Measurements from ENCODE around the gene LYZL4. TPM values are rescaled to one million over a fixed set of nuclear protein-coding genes. Genes with fewer than 3 reads are reported as not detected.

The LYZL4 gene
- total RNA-seq, 1 experiment from 2014 or later = not detected

- CTCF ChIA-PET = no interaction called here
Measured at GRCh38 chr3:42351207-42351606, 59.2 kb downstream of the LYZL4 start.

DNA sequence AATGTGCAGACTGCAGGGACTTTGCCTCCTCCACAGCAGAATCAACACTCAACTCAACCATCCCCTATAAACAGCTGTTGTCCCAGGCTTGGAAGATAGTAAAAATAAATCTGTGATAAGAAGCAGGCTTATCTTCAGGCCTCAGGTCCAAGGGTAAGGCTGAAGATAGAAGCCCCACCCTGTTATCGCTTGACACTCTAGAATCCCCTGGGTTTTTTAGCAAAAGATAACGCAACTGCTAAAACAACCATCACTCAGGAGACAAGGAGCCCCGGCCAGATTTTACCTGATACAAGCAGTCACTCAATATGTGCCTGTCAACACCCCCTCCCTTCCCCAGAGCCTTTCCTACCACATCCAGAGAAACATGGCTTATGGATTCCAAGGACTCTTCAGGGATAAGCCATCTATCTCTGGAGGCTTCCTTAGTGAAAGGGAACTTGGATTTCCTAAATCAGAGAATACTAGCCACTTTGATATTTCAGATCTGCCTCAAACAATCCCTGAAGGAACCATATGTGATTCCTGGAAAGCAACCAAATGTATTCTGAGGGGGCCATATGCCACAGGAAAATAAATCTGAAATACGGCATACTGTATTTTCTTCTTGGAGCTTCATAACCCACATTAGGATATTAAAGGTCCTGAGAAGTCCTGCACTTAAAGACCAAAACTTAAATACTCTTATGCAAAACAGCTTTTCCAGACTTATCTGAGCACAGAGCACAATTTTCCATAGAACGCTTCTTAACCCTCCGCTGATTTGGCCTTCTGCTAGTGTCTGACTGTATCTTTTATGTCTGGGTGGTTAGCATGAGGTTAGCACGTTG, 60.4 kb downstream of the LYZL4 start:
- Histone ChIP-seq H3K9me2 (replicated peaks; ENCODE audit: low read length) (no peaks in the 10 kb centered on the region), H3K79me2 (ENCODE audit: low read length) (no peaks in the 10 kb centered on the region), H2AFZ (ENCODE audit: low read length) (no peak overlapping the region), H3K9ac (ENCODE audit: low read length) (no peak overlapping the region), H3K27me3 (ENCODE audit: low read length) (peaks cover 89% of the 10 kb centered on the region), H3K4me3 (ENCODE audit: low read length) (no peak overlapping the region), H4K20me1 (ENCODE audit: low read length) (no peaks in the 10 kb centered on the region), H3F3A (ENCODE audit: low read length, unreplicated experiment) (no peaks in the 10 kb centered on the region), H3K4me2 (ENCODE audit: low read length) (no peak overlapping the region), H3K27ac (ENCODE audit: low read length) (no peak overlapping the region), H3K9me3 (ENCODE audit: low read length) (no peaks in the 10 kb centered on the region), H3K4me1 (ENCODE audit: insufficient read depth, low read length) (no peaks in the 10 kb centered on the region), H3K36me3 (ENCODE audit: low read depth, low read length) (no peaks in the 10 kb centered on the region)
- intact Hi-C loops (cut with micrococcal nuclease) = no loop called here
- CTCF ChIA-PET = no interaction called here
- ATAC-seq (no peak), DNase-seq (no peak)
- no TSS peak for BruUV-seq (replicated peaks)
- POLR2A ChIA-PET (ENCODE audit: unreplicated experiment) = no interaction called here
- TF ChIP-seq, protein P1, sequence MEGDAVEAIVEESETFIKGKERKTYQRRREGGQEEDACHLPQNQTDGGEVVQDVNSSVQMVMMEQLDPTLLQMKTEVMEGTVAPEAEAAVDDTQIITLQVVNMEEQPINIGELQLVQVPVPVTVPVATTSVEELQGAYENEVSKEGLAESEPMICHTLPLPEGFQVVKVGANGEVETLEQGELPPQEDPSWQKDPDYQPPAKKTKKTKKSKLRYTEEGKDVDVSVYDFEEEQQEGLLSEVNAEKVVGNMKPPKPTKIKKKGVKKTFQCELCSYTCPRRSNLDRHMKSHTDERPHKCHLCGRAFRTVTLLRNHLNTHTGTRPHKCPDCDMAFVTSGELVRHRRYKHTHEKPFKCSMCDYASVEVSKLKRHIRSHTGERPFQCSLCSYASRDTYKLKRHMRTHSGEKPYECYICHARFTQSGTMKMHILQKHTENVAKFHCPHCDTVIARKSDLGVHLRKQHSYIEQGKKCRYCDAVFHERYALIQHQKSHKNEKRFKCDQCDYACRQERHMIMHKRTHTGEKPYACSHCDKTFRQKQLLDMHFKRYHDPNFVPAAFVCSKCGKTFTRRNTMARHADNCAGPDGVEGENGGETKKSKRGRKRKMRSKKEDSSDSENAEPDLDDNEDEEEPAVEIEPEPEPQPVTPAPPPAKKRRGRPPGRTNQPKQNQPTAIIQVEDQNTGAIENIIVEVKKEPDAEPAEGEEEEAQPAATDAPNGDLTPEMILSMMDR (conservative IDR thresholded peaks at IDR 0.05; ENCODE audit: low read depth, low read length) = no peak
- TF ChIP-seq EZH2 (IDR thresholded peaks at IDR 0.05; ENCODE audit: low read length, unreplicated experiment) = no peak
- no peak for TF ChIP-seq EZH2phosphoT487 (IDR thresholded peaks at IDR 0.05; ENCODE audit: borderline replicate concordance, low read length)

More at GRCh38 chr3:42351207-42351606, 59.2 kb downstream of the LYZL4 start:
- Histone ChIP-seq H3K4me1 (ENCODE audit: insufficient read depth, low read length) (no peaks in the 10 kb centered on the region), H3F3A (ENCODE audit: low read length, unreplicated experiment) (no peaks in the 10 kb centered on the region), H3K9ac (ENCODE audit: low read length) (no peak overlapping the region), H3K27ac (ENCODE audit: low read length) (no peak overlapping the region), H3K27me3 (ENCODE audit: low read length) (peaks cover 87% of the 10 kb centered on the region), H2AFZ (ENCODE audit: low read length) (no peak overlapping the region), H3K79me2 (ENCODE audit: low read length) (no peaks in the 10 kb centered on the region), H3K4me3 (ENCODE audit: low read length) (no peak overlapping the region), H3K9me3 (ENCODE audit: low read length) (no peaks in the 10 kb centered on the region), H3K36me3 (ENCODE audit: low read depth, low read length) (no peaks in the 10 kb centered on the region), H3K9me2 (replicated peaks; ENCODE audit: low read length) (no peaks in the 10 kb centered on the region), H4K20me1 (ENCODE audit: low read length) (no peaks in the 10 kb centered on the region), H3K4me2 (ENCODE audit: low read length) (no peak overlapping the region)
- TF ChIP-seq, protein P1 (conservative IDR thresholded peaks at IDR 0.05; ENCODE audit: low read depth, low read length) = no peak
- TF ChIP-seq EZH2phosphoT487 (IDR thresholded peaks at IDR 0.05; ENCODE audit: borderline replicate concordance, low read length) = no peak
- TF ChIP-seq EZH2 (IDR thresholded peaks at IDR 0.05; ENCODE audit: low read length, unreplicated experiment) = no peak
- DNase-seq = no peak
- intact Hi-C loops (cut with micrococcal nuclease) = no loop called here
- POLR2A ChIA-PET (ENCODE audit: unreplicated experiment) = no interaction called here
- ATAC-seq = no peak
- no TSS peak for BruUV-seq (replicated peaks)

GRCh38 chr3:42347928-42348327, 62.5 kb downstream of the LYZL4 start:
- CTCF ChIA-PET = no interaction called here
- BruUV-seq (replicated peaks) = no TSS peak
- POLR2A ChIA-PET (ENCODE audit: unreplicated experiment) = no interaction called here

More at GRCh38 chr3:42347928-42348327, 62.5 kb downstream of the LYZL4 start:
- Histone ChIP-seq H3K4me1 (ENCODE audit: insufficient read depth, low read length) (no peaks in the 10 kb centered on the region), H3K9me3 (ENCODE audit: low read length) (no peaks in the 10 kb centered on the region), H3F3A (ENCODE audit: low read length, unreplicated experiment) (no peaks in the 10 kb centered on the region), H3K9ac (ENCODE audit: low read length) (no peak overlapping the region), H3K27me3 (ENCODE audit: low read length) (peaks cover 84% of the 10 kb centered on the region), H3K9me2 (replicated peaks; ENCODE audit: low read length) (no peaks in the 10 kb centered on the region), H4K20me1 (ENCODE audit: low read length) (no peaks in the 10 kb centered on the region), H3K4me2 (ENCODE audit: low read length) (no peak overlapping the region), H3K79me2 (ENCODE audit: low read length) (no peaks in the 10 kb centered on the region), H2AFZ (ENCODE audit: low read length) (no peak overlapping the region), H3K36me3 (ENCODE audit: low read depth, low read length) (no peaks in the 10 kb centered on the region), H3K4me3 (ENCODE audit: low read length) (no peak overlapping the region), H3K27ac (ENCODE audit: low read length) (no peak overlapping the region)
- DNase-seq (no peak), ATAC-seq (no peak)
- intact Hi-C loops (cut with micrococcal nuclease) = no loop called here
- TF ChIP-seq, protein P1 (conservative IDR thresholded peaks at IDR 0.05; ENCODE audit: low read depth, low read length) = no peak
- TF ChIP-seq EZH2phosphoT487 (IDR thresholded peaks at IDR 0.05; ENCODE audit: borderline replicate concordance, low read length) = no peak
- no peak for TF ChIP-seq EZH2 (IDR thresholded peaks at IDR 0.05; ENCODE audit: low read length, unreplicated experiment)
